Smooth muscle cell of bladder (primary cell): ENCODE results near the gene EIF4E2. TPM values are rescaled to one million over a fixed set of nuclear protein-coding genes. Genes with fewer than 3 reads are reported as not detected.

Experiments
- total RNA-seq: library from RNA; depleted of rRNA; stranded (reverse); fragments of >200 nt; gene quantifications from 2 replicates; pipeline ENCODE4 v1.2.3, GENCODE V29; 2014

The EIF4E2 gene
- 101 and 137 TPM in 2 replicates for total RNA-seq

GRCh38 chr2:232550354-232551249 lies at the start of gene EIF4E2, which contains the start of gene TIGD1:
TSS of gene EIF4E2 (plus strand) at chr2:232550689. CDS start at chr2:232550725, 36 bp downstream.
TSS of gene TIGD1 (minus strand) at chr2:232550557. CDS start at chr2:232549882, 675 bp downstream.

GRCh38 chr2:232519581-232520438 lies 30.7 kb upstream of the EIF4E2 start, which contains the start of gene PRSS56:
TSS of gene PRSS56 (plus strand) at chr2:232520388. CDS start at chr2:232520599, 211 bp downstream.

GRCh38 chr2:232525791-232526371 lies 24.6 kb upstream of the EIF4E2 start, which contains the start of gene CHRND:
TSS of gene CHRND (plus strand) at chr2:232526160. CDS start at chr2:232526216, 56 bp downstream.

GRCh38 chr2:232539298-232540231 lies 10.9 kb upstream of the EIF4E2 start, which contains the start of gene CHRNG:
TSS of gene CHRNG (plus strand) at chr2:232539692. CDS start at chr2:232539748, 56 bp downstream.

Other genes with a start within 250 kb of the EIF4E2 start
- not detected in 2 replicates for gene ALPP, start 171.9 kb upstream of the EIF4E2 start, total RNA-seq
- not detected in 2 replicates for gene ALPG, start 143.8 kb upstream of the EIF4E2 start, total RNA-seq
- not detected in 2 replicates for gene ALPI, start 94.5 kb upstream of the EIF4E2 start, total RNA-seq
- gene ECEL1, start 62.9 kb upstream of the EIF4E2 start, total RNA-seq = not detected in 2 replicates
- not detected in 2 replicates for gene PRSS56, start 30.3 kb upstream of the EIF4E2 start, total RNA-seq
- not detected in 2 replicates for gene CHRND, start 24.5 kb upstream of the EIF4E2 start, total RNA-seq
- gene CHRNG, start 11.0 kb upstream of the EIF4E2 start, total RNA-seq = not detected in 2 replicates
- 1.1 and 1.8 TPM in 2 replicates for gene TIGD1, start 132 bp upstream of the EIF4E2 start, total RNA-seq
- not detected in 2 replicates for gene EFHD1, start 82.9 kb downstream of the EIF4E2 start, total RNA-seq
- gene GIGYF2, start 146.6 kb downstream of the EIF4E2 start, total RNA-seq = 43.9 and 55.8 TPM in 2 replicates
- not detected in 2 replicates for gene KCNJ13, start 225.9 kb downstream of the EIF4E2 start, total RNA-seq